Cardiac muscle cell (in vitro differentiated cells and primary cell): ENCODE results near the gene DOCK2. TPM values are rescaled to one million over a fixed set of nuclear protein-coding genes. Genes with fewer than 3 reads are reported as not detected.
A peak's percentile ranks its signal among the peaks of the same experiment; 100 is the strongest.
"Not testable (repeated sequence)": the region's sequence is repeated elsewhere in the genome, so short reads cannot be mapped to it uniquely, and the experiment has no call there.

Experiments used
- DNase-seq, 2 donors: peaks; one replicate each; pipeline versions ENCODE4 v3.0.0 to v3.0.0-alpha.2; 2010 to 2017; ENCODE audit warnings: low read depth in 1 of 2, low spot score in 1 of 2
- H3K27ac ChIP-seq: fragments of 200-600 bp; sonication (generic); 2 replicates; pipeline ENCODE4 v1.5.1; 2016
- H3K27me3 ChIP-seq: fragments of 200-600 bp; sonication (generic); 2 replicates; pipeline ENCODE4 v1.6.0; 2016; ENCODE audit warnings: control low read depth
- H3K36me3 ChIP-seq: fragments of 200-600 bp; sonication (generic); 2 replicates; pipeline ENCODE4 v1.5.1; 2016; ENCODE audit warnings: control low read depth
- H3K4me1 ChIP-seq: fragments of 200-600 bp; sonication (generic); 2 replicates; pipeline ENCODE4 v1.8.1; 2017; ENCODE audit warnings: low read depth, mild to moderate bottlenecking, mixed run types
- H3K4me3 ChIP-seq: fragments of 200-600 bp; sonication (generic); 2 replicates; pipeline ENCODE4 v1.5.1; 2016; ENCODE audit warnings: mild to moderate bottlenecking
- H3K9me3 ChIP-seq: fragments of 200-600 bp; sonication (generic); 2 replicates; pipeline ENCODE4 v1.5.1; 2017; ENCODE audit warnings: low read depth, mild to moderate bottlenecking, control low read depth
- CTCF ChIP-seq: IDR thresholded peaks from 2 replicates; pipeline ENCODE4 v1.5.1; 2012; ENCODE audit warnings: low read depth, mild to moderate bottlenecking, low read length
- polyA plus RNA-seq: library from polyadenylated mRNA; unstranded; fragments of >200 nt; fragmentation: Nextera tagmentation; extraction: Ambion mirVana; gene quantifications from 2 replicates; pipeline ENCODE4 v1.2.1, GENCODE V29; 2016
- total RNA-seq: library from RNA; depleted of rRNA; stranded (reverse); fragments of >200 nt; gene quantifications from 2 replicates; pipeline ENCODE4 v1.2.3, GENCODE V29; 2016

Gene DOCK2
- total and polyA plus RNA-seq, 2 experiments from 2014 or later: 3.3 to 6.5 TPM

GRCh38 chr5:169610606-169611005 lies 26.5 kb upstream of the DOCK2 start:
- Histone ChIP-seq H3K4me3 (no peak overlapping the region), H3K27ac (no peak overlapping the region), H3K9me3 (no peaks in the 10 kb centered on the region), H3K4me1 (no peaks in the 10 kb centered on the region), H3K36me3 (no peaks in the 10 kb centered on the region), H3K27me3 (no peaks in the 10 kb centered on the region)
- DNase-seq: peak in 1 of 2 donors; percentile 4
- TF ChIP-seq CTCF: no peak

GRCh38 chr5:169615561-169615960 lies 21.5 kb upstream of the DOCK2 start:
- H3K27me3 ChIP-seq: no peaks in the 10 kb centered on the region
- H3K36me3 ChIP-seq: no peaks in the 10 kb centered on the region
- H3K27ac ChIP-seq: no peak overlapping the region
- DNase-seq: no peak
- H3K4me3 ChIP-seq: no peak overlapping the region
- TF ChIP-seq CTCF: no peak
- H3K4me1 ChIP-seq: no peaks in the 10 kb centered on the region
- H3K9me3 ChIP-seq: no peaks in the 10 kb centered on the region

GRCh38 chr5:169624307-169624706 lies 12.8 kb upstream of the DOCK2 start:
- H3K4me1 ChIP-seq, H3K27ac ChIP-seq, H3K36me3 ChIP-seq, H3K4me3 ChIP-seq, DNase-seq, H3K9me3 ChIP-seq, H3K27me3 ChIP-seq: not testable (repeated sequence)

- no peak for TF ChIP-seq CTCF
- Histone ChIP-seq H3K9me3 (no peaks in the 10 kb centered on the region), H3K27ac (no peak overlapping the region), H3K36me3 (no peaks in the 10 kb centered on the region), H3K4me3 (no peak overlapping the region), H3K4me1 (no peaks in the 10 kb centered on the region), H3K27me3 (no peaks in the 10 kb centered on the region)
- peak in 1 of 2 donors; percentile 96 for DNase-seq
Measured at GRCh38 chr5:169626779-169627178, 10.3 kb upstream of the DOCK2 start.

- Histone ChIP-seq H3K27me3 (no peaks in the 10 kb centered on the region), H3K9me3 (no peaks in the 10 kb centered on the region), H3K27ac (no peak overlapping the region), H3K4me3 (no peak overlapping the region), H3K4me1 (no peaks in the 10 kb centered on the region), H3K36me3 (no peaks in the 10 kb centered on the region)
- no peak for TF ChIP-seq CTCF
- DNase-seq: no peak
Measured at GRCh38 chr5:169627551-169627950, 9.5 kb upstream of the DOCK2 start.

GRCh38 chr5:169628892-169629291 lies 8.2 kb upstream of the DOCK2 start:
- no peak for TF ChIP-seq CTCF

More at GRCh38 chr5:169628892-169629291, 8.2 kb upstream of the DOCK2 start:
- H3K36me3 ChIP-seq: no peaks in the 10 kb centered on the region
- H3K4me3 ChIP-seq: no peak overlapping the region
- H3K4me1 ChIP-seq: no peaks in the 10 kb centered on the region
- peak in 1 of 2 donors; percentile 22 for DNase-seq
- no peak overlapping the region for H3K27ac ChIP-seq
- H3K27me3 ChIP-seq: no peaks in the 10 kb centered on the region
- H3K9me3 ChIP-seq: no peaks in the 10 kb centered on the region
